Left colon (tissue), 2 donors: ENCODE measurements around the gene YWHAH. TPM values are rescaled to one million over a fixed set of nuclear protein-coding genes. Genes with fewer than 3 reads are reported as not detected.

Experiments used
- ATAC-seq: fragments of 200-7000 bp; cut with Tn5 transposase; one replicate; pipeline ENCODE4 v1.9.1; 2020; ENCODE audit warnings: mild to moderate bottlenecking, moderate library complexity
- DNase-seq, 2 donors: peaks; one replicate each; pipeline ENCODE4 v3.0.0-alpha.2; 2020
- intact Hi-C, 2 donors: fragments of 100-400 bp; cut with DNase I in 1 of 2; cut with micrococcal nuclease in 1 of 2; formaldehyde crosslinking; loops; one replicate each; pipeline versions ENCODE4 v1.11.2 to v1.14.0; 2022; cut with DNase I, micrococcal nuclease
- long read RNA-seq: library from polyadenylated mRNA; unstranded; transcript quantifications from one replicate; pipeline ENCODE4 v2.0.0, GENCODE V29; 2021
- total RNA-seq, 2 donors: library from RNA; stranded (reverse); fragmentation: NEBNext Ultra II Directional; extraction: Animal tissue kit (Norgen Biotek cat#: 25700); gene quantifications; one replicate each; pipeline ENCODE4 v1.2.1, GENCODE V29; 2021
- donor health status: DM: no; HTN: no; CAD: no.
- donor health status: DM: yes; HTN: yes; CAD: no.

Gene YWHAH
- total RNA-seq = 100 to 1,000 TPM; 152 to 291 TPM
- long read RNA-seq, transcript YWHAH-201 (2 exons, 1,825 nt) = major isoform, 321 of 330 reads
- long read RNA-seq, partial matches to known transcripts = 0 of 330 reads
- long read RNA-seq, other reads (novel, unspliced or antisense) = 5 of 330 reads

DNA sequence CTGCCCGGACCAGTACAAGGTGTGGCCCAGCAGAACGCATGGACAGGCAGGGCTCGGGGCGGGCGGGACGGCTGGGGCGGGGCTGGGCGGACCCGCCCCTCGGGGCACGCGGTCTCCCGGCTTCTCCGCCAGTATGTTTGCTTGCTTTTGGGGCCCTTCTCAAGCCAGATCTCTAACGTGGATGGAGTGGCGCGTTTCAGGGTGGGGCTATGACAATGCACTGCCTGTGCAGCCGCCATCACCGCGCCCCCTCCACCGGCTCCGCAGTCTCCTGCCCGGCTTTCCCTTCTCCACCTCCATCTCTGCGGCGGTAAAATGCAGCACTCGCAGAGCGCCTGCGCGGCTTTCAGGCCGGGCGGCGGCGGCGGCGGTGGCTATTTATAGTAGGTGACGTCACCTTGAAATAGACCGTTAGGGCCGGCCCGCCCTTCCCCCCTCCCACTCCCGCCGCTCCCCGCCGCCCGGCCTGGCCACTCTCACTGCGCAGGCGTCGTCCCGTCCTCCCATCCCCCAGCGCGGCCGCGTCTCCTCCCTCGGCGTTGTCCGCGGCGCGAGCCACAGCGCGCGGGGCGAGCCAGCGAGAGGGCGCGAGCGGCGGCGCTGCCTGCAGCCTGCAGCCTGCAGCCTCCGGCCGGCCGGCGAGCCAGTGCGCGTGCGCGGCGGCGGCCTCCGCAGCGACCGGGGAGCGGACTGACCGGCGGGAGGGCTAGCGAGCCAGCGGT lies at the start of gene YWHAH:
TSS of gene YWHAH (plus strand) at position 558 of the 722 bp plus-strand sequence. CDS start 199 bp downstream, outside the sequence.
- intact Hi-C loops = no loop called here
- DNase-seq (peak; percentile 94 to 97), ATAC-seq (peak; percentile 83)

DNA sequence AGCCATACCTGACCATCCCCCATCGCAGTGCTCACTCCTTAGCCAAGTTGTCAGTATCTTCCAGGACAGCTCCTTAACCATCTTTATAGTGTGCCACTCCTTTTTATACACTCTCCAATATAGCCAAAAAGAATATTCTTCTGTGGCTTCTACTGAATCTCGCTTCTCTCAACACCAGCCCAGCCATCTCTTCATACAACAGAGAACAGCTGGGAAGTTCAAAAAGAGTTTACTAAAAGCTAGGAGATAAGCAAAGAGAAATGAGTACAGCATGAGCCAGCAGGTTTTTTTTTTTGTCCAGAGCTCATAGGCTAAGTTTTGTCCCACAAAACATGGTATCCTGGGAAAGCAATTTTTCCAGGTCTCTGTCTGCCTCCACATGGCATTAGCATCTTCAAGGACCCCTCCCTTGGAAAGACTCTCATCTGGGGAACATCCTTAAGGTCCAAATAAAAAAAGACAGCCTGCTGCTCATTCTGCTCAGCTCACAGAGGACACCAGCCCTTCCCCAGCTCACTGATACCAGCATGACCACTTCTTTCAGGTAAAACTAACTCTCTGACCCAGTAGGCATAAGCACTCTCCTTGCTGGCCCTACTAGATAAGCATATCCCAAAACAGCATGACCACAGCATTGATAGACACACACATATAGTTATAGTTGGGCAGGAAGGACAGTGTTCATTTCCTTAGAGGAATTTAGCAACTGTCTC lies 48.8 kb upstream of the YWHAH start:
- DNase-seq (no peak), ATAC-seq (no peak)
- intact Hi-C loops = loop anchor here in 1 of 2 donors (10.0 kb wide), 1 partner anchor 59 kb away; no protein-coding TSS in a partner anchor

DNA sequence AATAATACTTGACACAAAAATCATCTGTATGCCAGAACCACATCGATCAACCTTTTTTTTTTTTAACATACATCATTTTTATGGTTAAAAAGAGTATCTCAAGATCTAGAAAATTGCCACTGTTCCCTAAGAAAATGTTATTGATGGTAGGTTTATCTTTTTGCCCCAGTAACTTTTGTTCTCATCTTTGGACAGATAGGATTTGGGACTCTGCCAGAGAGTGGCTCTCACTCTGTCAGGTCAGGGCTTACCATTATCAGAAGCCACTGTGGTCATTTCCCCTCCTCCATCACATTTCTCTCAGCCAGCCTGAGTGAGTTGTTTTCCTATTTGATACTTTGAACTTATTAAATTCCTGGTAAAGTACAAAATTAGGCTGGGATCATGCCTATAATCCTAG lies 47.9 kb upstream of the YWHAH start:
- DNase-seq (no peak), ATAC-seq (no peak)
- intact Hi-C loops = loop anchor here in 1 of 2 donors (10.0 kb wide), 1 partner anchor 58 kb away; no protein-coding TSS in a partner anchor

- ATAC-seq (no peak), DNase-seq (no peak)
- intact Hi-C loops = loop anchor here in 1 of 2 donors (10.0 kb wide), 1 partner anchor 57 kb away; no protein-coding TSS in a partner anchor
These were observed 46.2 kb upstream of the YWHAH start for GRCh38 chr22:31897842-31898805.

DNA sequence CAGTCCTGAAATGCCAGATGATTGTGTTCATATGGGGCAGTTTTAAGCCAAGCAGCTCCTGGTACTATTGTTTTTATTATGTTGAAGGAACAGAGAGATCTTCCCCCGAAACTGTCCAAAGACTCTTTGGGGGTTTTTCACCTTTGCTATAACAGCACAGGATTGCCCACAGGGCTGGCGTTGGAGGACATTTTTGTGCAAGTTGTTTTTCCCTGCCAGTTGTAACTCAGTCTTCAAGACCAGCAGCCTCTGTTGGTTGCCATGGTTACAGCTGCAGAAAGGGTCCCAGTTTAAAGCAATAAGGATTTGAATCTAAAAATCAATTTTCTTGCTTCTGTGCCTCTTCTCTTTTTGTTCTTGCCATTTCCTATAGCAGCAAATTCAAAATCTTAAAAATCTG lies 45.4 kb upstream of the YWHAH start:
- intact Hi-C loops = loop anchor here in 1 of 2 donors (10.0 kb wide), 1 partner anchor 56 kb away; no protein-coding TSS in a partner anchor
- ATAC-seq = no peak
- no peak for DNase-seq

DNA sequence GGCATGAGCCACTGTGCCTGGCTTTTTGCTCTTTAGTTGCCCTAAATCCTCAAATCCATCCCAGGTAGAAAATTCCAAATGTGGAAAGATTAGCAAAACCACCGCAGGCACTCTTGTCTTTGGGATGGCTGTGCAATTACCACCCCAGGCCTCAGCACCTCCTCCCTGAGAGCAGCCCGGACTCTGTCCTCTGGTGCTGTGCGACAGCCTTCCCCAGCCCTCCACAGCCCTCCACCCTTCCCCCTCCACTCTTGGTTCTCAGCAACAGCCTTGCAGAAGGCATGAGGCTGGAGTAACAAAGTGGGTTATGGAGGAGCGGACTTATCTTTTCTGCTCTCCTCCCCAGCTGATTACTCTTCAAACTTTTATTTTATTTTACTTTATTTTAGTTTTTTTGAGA lies 44.7 kb upstream of the YWHAH start:
- no peak for ATAC-seq
- intact Hi-C loops = loop anchor here in 1 of 2 donors (10.0 kb wide), 1 partner anchor 55 kb away; no protein-coding TSS in a partner anchor
- no peak for DNase-seq

DNA sequence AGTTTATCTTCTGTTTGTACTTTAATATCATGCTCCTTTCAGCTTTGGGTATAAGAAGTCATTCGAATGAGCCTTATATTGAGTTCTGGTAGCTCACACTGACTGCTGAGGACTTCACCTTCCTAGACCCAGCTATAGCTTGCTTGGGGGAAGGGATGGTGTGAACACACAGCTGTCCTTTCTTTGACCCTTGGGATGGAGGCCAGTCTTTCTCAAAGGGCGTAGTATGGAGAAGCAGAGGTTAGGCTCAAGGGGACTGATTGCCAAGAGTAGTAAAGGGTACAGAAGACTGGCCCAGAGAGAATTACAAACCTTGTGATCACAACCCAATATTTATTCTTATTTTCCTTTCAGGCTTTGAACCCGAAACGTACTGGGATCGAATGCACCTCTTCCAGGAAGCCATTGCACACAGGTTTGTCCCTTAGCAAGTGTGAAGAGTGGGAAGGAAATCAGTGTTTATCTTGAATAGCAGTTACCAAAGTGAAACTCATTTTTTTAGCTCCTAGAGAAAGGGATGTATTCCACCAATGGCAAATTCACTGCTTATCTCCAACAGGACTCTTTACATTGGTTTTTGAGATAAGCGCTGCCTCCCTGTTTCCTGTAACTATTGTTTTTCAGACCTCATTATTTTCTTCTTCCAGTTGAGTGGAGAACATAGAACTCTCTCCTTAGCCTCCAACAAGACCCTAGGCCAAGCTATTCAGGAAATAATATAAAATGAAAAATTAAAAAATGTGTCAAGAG lies 42.8 kb upstream of the YWHAH start:
- no peak for DNase-seq
- ATAC-seq = no peak
- intact Hi-C loops = no loop called here

GRCh38 chr22:31904651-31905050 lies 39.7 kb upstream of the YWHAH start:
- ATAC-seq = no peak
- intact Hi-C loops = no loop called here
- DNase-seq = no peak

- intact Hi-C loops = no loop called here
- ATAC-seq (no peak), DNase-seq (no peak)
These were observed 39.0 kb upstream of the YWHAH start for GRCh38 chr22:31905356-31905755.

DNA sequence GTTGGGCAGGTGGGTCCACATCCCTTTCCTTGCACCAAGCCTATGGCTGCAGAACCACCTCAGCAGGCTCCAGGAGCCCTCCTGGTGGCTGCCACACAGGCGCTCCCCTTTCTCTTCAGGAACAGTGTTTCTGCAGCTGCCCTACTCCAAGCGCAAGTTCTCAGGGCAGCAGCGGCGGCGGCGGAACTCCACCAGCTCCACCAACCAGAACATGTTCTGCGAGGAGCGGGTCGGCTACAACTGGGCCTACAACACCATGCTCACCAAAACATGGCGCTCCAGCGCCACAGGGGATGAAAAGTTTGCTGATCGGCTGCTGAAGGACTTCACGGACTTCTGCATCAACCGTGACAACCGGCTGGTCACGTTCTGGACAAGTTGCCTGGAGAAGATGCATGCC lies 38.2 kb upstream of the YWHAH start:
- intact Hi-C loops = no loop called here
- ATAC-seq = no peak

DNA sequence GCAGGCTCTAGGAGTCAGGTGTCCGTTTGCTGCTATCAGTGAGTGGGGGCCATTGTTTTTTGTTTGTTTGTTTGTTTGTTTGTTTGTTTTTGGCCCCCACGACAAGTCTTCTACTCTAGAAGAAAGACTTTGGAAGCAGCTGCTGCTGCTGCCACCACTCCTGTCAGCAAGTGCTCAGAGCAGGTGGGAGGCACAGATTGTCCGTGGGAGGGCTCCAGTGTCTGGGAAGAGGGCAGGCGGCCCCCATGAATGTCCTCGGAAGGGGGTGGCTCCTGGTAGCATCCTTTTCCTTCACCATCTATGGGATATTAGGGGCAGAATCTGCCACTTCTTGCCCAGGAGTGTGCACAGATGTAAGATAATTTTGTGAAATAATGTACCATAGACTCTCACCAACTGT lies 37.8 kb upstream of the YWHAH start:
- DNase-seq (no peak), ATAC-seq (no peak)
- intact Hi-C loops = no loop called here

More for the DNA sequence above, 38.2 kb upstream of the YWHAH start:
- no peak for DNase-seq

DNA sequence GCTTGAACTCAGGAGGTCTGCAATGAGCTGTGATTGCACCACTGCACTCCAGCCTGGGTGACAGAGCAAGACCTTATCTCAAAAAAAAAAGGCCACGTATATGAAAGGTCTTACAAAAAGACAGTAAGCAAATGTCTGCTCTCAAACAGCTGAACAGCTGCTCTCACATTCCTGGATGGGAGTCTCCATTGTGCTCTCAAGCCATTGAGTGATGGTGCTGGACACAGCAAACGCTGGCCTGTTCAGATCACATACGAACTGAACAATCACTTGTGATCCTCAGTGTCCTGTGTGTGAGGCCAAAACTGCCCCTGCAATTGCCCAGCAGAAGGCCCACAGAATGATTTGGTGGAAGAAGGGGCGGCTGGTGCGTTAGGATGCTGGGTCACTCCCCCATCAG lies 34.4 kb upstream of the YWHAH start:
- no peak for DNase-seq
- intact Hi-C loops = no loop called here
- no peak for ATAC-seq

GRCh38 chr22:31911565-31912406 lies 32.5 kb upstream of the YWHAH start:
- intact Hi-C loops = no loop called here
- DNase-seq = peak; percentile 39 to 65

GRCh38 chr22:31912407-31912743 lies 32.0 kb upstream of the YWHAH start:
- ATAC-seq = no peak
- intact Hi-C loops = no loop called here
- DNase-seq = no peak

More at GRCh38 chr22:31911565-31912406, 32.5 kb upstream of the YWHAH start:
- ATAC-seq = peak; percentile 92

- DNase-seq = no peak
- intact Hi-C loops = no loop called here
- ATAC-seq = peak; percentile 33
These were observed 28.7 kb upstream of the YWHAH start for GRCh38 chr22:31915586-31915985.

DNA sequence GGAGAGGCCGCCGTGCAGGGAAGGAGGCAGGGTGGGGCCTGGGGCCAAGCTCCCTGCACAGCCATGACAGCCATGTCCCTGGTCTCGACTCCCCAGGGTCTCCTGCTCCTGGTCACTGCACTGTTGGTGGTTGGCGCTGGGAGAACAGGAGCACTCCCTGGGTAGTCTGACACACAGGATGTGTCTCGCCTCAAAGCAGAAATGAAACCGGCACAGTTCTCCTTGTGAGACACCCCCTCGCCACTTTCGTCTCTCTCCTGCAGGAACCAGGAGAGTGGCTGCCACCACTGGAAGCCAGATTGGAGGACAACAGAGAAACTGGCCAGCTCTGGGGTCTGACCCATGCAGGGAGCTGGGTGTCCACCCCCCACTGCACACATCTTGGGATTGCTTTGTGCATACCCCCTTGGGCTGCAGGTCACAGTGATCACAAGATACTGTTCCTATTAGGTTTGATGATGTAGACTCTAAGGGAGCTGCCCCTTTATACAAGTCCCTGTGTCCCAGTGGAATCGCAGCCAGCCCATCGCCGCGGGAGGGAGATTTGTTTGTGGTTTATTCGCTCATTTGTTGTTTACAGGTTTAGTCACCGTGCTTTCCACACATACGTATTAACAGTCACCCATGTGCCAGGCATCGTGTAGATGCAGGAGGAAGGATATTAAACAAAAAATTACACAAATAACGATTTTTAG lies 27.0 kb upstream of the YWHAH start:
- no peak for ATAC-seq
- intact Hi-C loops = no loop called here
- peak in 1 of 2 donors; percentile 23 for DNase-seq

GRCh38 chr22:31919730-31920129 lies 24.6 kb upstream of the YWHAH start:
- ATAC-seq (no peak), DNase-seq (no peak)
- intact Hi-C loops = no loop called here
